A549 (cell line): ENCODE results near the gene ACVR1B. TPM values are rescaled to one million over a fixed set of nuclear protein-coding genes. Genes with fewer than 3 reads are reported as not detected.

Experiments
- ATAC-seq, 2 experiments: fragments of 200-7000 bp in 1 of 2; fragments of >200 bp in 1 of 2; cut with Nextera tagmentation in 1 of 2; cut with Tn5 transposase in 1 of 2; 3 replicates each; pipeline versions ENCODE4 v1.8.0 to v1.9.1; 2018 to 2020; ENCODE audit warnings: mild to moderate bottlenecking in 1 of 2, moderate library complexity in 1 of 2
- CTCF ChIA-PET: fragments of 300-600 bp; sonication (Branson Sonifier 250); formaldehyde crosslinking; extraction: SDS; loops from one replicate; lab custom pipeline; 2021; ENCODE audit warnings: antibody characterized with exemption, inconsistent platforms; lab: Yijun Ruan, JAX
- POLR2A ChIA-PET: fragments of 350-600 bp; formaldehyde crosslinking; extraction: SDS; loops from one replicate; lab custom pipeline; 2021; ENCODE audit warnings: antibody characterized with exemption, inconsistent platforms; lab: Yijun Ruan, JAX
- DNase-seq, 2 experiments: peaks; one replicate each; pipeline versions ENCODE4 v3.0.0 to v3.0.0-alpha.2; 2011 to 2016; ENCODE audit warnings: low read depth in 1 of 2, low spot score in 1 of 2
- FAIRE-seq: peaks from 2 replicates; lab custom pipeline; 2011; peaks lifted over from hg19 to GRCh38; lab: Jason Lieb, UNC
- H3K27ac ChIP-seq, 2 experiments: fragments of >200 bp; sonication (Bioruptor Twin); formaldehyde crosslinking; 3 replicates each; pipeline ENCODE4 v1.5.1; 2016 to 2017
- H3K4me1 ChIP-seq: fragments of >200 bp; sonication (Bioruptor Twin); formaldehyde crosslinking; 3 replicates; pipeline ENCODE4 v1.6.1; 2016
- H3K4me2 ChIP-seq: fragments of >200 bp; sonication (Bioruptor Twin); formaldehyde crosslinking; 3 replicates; pipeline ENCODE4 v1.6.1; 2016
- H3K4me3 ChIP-seq: fragments of >200 bp; sonication (Bioruptor Twin); formaldehyde crosslinking; 3 replicates; pipeline ENCODE4 v1.5.1; 2016
- H3K9me3 ChIP-seq: fragments of >200 bp; sonication (Bioruptor Twin); formaldehyde crosslinking; 3 replicates; pipeline ENCODE4 v1.6.1; 2016
- BCL3 ChIP-seq: fragments of >200 bp; sonication (Bioruptor Twin); formaldehyde crosslinking; IDR thresholded peaks from 3 replicates; pipeline ENCODE4 v1.6.1; 2016
- CEBPB ChIP-seq, 2 experiments: fragments of >200 bp in 1 of 2; sonication (Bioruptor Twin) in 1 of 2; formaldehyde crosslinking in 1 of 2; IDR thresholded peaks; 2 replicates each; pipeline ENCODE4 v1.6.1; 2012 to 2016
- EHF ChIP-seq: fragments of 250-450 bp; sonication (Bioruptor Pico); IDR thresholded peaks from 2 replicates; pipeline ENCODE4 v1.5.0; 2020; ENCODE audit warnings: mild to moderate bottlenecking
- FOSB ChIP-seq: fragments of 250-450 bp; sonication (Bioruptor Pico); IDR thresholded peaks from 2 replicates; pipeline ENCODE4 v1.5.0; 2020; ENCODE audit warnings: mild to moderate bottlenecking, moderate library complexity
- FOXS1 ChIP-seq: fragments of 250-450 bp; sonication (Bioruptor Pico); IDR thresholded peaks from 2 replicates; pipeline ENCODE4 v1.5.0; 2020; ENCODE audit warnings: mild to moderate bottlenecking, moderate library complexity
- HDAC2 ChIP-seq: fragments of 200-600 bp; sonication (generic); IDR thresholded peaks from 2 replicates; pipeline ENCODE4 v1.6.1; 2016
- HEYL ChIP-seq: fragments of 250-450 bp; sonication (Bioruptor Pico); IDR thresholded peaks from 2 replicates; pipeline ENCODE4 v1.8.0; 2021; ENCODE audit warnings: mild to moderate bottlenecking, moderate library complexity
- HMGXB4 ChIP-seq: fragments of 250-450 bp; sonication (Bioruptor Pico); IDR thresholded peaks from 2 replicates; pipeline ENCODE4 v1.5.0; 2021; ENCODE audit warnings: mild to moderate bottlenecking, moderate library complexity, borderline replicate concordance
- HOXB13 ChIP-seq: fragments of 250-450 bp; sonication (Bioruptor Pico); IDR thresholded peaks from 2 replicates; pipeline ENCODE4 v1.5.0; 2020; ENCODE audit warnings: low read depth, mild to moderate bottlenecking, moderate library complexity
- JUNB ChIP-seq: fragments of >200 bp; sonication (Bioruptor Twin); formaldehyde crosslinking; IDR thresholded peaks from 2 replicates; pipeline ENCODE4 v1.6.1; 2016
- MAFK ChIP-seq: fragments of 450-650 bp; IDR thresholded peaks from 2 replicates; pipeline ENCODE4 v1.6.1; 2014; ENCODE audit not compliant: partially characterized antibody
- NR3C1 ChIP-seq: fragments of >200 bp; sonication (Bioruptor Twin); formaldehyde crosslinking; IDR thresholded peaks from 3 replicates; pipeline ENCODE4 v1.6.1; 2017
- PHF8 ChIP-seq: fragments of 200-600 bp; sonication (generic); IDR thresholded peaks from 2 replicates; pipeline ENCODE4 v1.6.1; 2016; ENCODE audit warnings: low read depth, mild to moderate bottlenecking, antibody characterized with exemption, moderate library complexity, borderline replicate concordance
- POLR2A ChIP-seq: IDR thresholded peaks from 2 replicates; pipeline ENCODE4 v1.6.1; 2012; ENCODE audit warnings: mild to moderate bottlenecking, low read length
- RARB ChIP-seq: fragments of 250-450 bp; sonication (Bioruptor Pico); IDR thresholded peaks from 2 replicates; pipeline ENCODE4 v1.8.0; 2021; ENCODE audit warnings: mild to moderate bottlenecking, moderate library complexity
- RCOR1 ChIP-seq: fragments of 150-350 bp; IDR thresholded peaks from 2 replicates; pipeline ENCODE4 v1.6.1; 2014; ENCODE audit warnings: antibody characterized with exemption, low read length, low read depth
- RFX5 ChIP-seq: fragments of 450-650 bp; IDR thresholded peaks from 2 replicates; pipeline ENCODE4 v1.7.1; 2014; ENCODE audit warnings: antibody characterized with exemption, mild to moderate bottlenecking, moderate library complexity
- RNF2 ChIP-seq: fragments of 200-600 bp; sonication (generic); IDR thresholded peaks from 2 replicates; pipeline ENCODE4 v1.6.1; 2016; ENCODE audit warnings: low read depth, mild to moderate bottlenecking, antibody characterized with exemption, moderate library complexity, borderline replicate concordance
- SREBF2 ChIP-seq: fragments of 450-650 bp; IDR thresholded peaks from 2 replicates; pipeline ENCODE4 v1.6.1; 2014; ENCODE audit warnings: mild to moderate bottlenecking, moderate library complexity
- TFCP2L1 ChIP-seq: fragments of 250-450 bp; sonication (Bioruptor Pico); IDR thresholded peaks from 2 replicates; pipeline ENCODE4 v1.5.0; 2021; ENCODE audit warnings: mild to moderate bottlenecking
- TP53 ChIP-seq: fragments of 250-450 bp; sonication (Bioruptor Pico); IDR thresholded peaks from 2 replicates; pipeline ENCODE4 v1.5.0; 2021; ENCODE audit warnings: mild to moderate bottlenecking, moderate library complexity
- USF2 ChIP-seq: fragments of 450-650 bp; IDR thresholded peaks from 2 replicates; pipeline ENCODE4 v1.6.1; 2014; ENCODE audit warnings: antibody characterized with exemption
- ZNF302 ChIP-seq: fragments of 250-450 bp; sonication (Bioruptor Pico); IDR thresholded peaks from 2 replicates; pipeline ENCODE4 v1.9.0; 2021; ENCODE audit warnings: inconsistent platforms, mild to moderate bottlenecking, moderate library complexity
- ZSCAN20 ChIP-seq: fragments of 250-450 bp; sonication (Bioruptor Pico); IDR thresholded peaks from 2 replicates; pipeline ENCODE4 v1.8.0; 2022; ENCODE audit warnings: mild to moderate bottlenecking, moderate library complexity
- WGBS: methylation state at CpG from one replicate; pipeline ENCODE4 v1.1.6; 2017; ENCODE audit errors: missing lambda C conversion rate; 5-methylcytosine and 5-hydroxymethylcytosine counted together
- polyA plus RNA-seq, 4 experiments: library from polyadenylated mRNA; depleted of rRNA in 3 of 4; stranded (reverse); fragments of >200 nt; fragmentation: RNase III in 1 of 4; extraction: RNeasy Plus Mini Kit Qiagen cat#74134 plus additional on column Dnase treatment in 1 of 4; gene quantifications; 2 replicates in 3 of 4; 3 replicates in 1 of 4; pipeline ENCODE4 v1.2.3, GENCODE V29; 2011 to 2017

ACVR1B gene
- polyA plus RNA-seq, 2 of the 4 experiments (the other 2 are of a cell fraction) = 15.2 to 18.4 TPM

GRCh38 chr12:52027085-52027843, 75.8 kb downstream of the ACVR1B start:
- no peak overlapping the region for H3K4me2 ChIP-seq
- ATAC-seq (no peak), DNase-seq (no peak), FAIRE-seq (no peak)
- POLR2A ChIA-PET = interaction anchor here (1.2 kb wide), 1 partner anchor 42 kb away, joined by 3 read pairs; the partner anchor contains the start of gene ATG101
- 0 out of 6 replicates have a peak overlapping the region, but pooled peaks of 1 of the 2 experiments have one; percentile 15 for H3K27ac ChIP-seq
- WGBS = 88% methylated on average over 6 of the region's 12 CpGs
- no peak overlapping the region for H3K4me3 ChIP-seq
- CTCF ChIA-PET = interaction anchor here (0.6 to 41.8 kb wide), 8 partner anchors 2 to 954 kb away, joined by 4 to 1730 read pairs (median 365); partner anchors contain the start of genes ATG101, NR4A1, SMIM41 and TAMALIN
- peaks cover 23% of the 10 kb centered on the region for H3K4me1 ChIP-seq
- no peak for TF ChIP-seq ZNF302 (CRISPR knock-in tag)
- no peak for TF ChIP-seq ZSCAN20 (CRISPR knock-in tag)
- no peak for TF ChIP-seq HDAC2
- no peaks in the 10 kb centered on the region for H3K9me3 ChIP-seq

- FAIRE-seq = no peak
- CTCF ChIA-PET = interaction anchor here (1.0 to 41.8 kb wide), 7 partner anchors 5 to 553 kb away, joined by 3 to 1730 read pairs (median 426); partner anchors contain the start of genes ATG101, NR4A1, SMIM41 and TAMALIN
- peak; percentile 16 to 19; a peak in 4 of 6 replicates for ATAC-seq
- H3K4me1 ChIP-seq = peaks cover 29% of the 10 kb centered on the region
- WGBS = 40% methylated on average over 4 of the region's 4 CpGs
- no peak overlapping the region for H3K4me3 ChIP-seq
- no peaks in the 10 kb centered on the region for H3K9me3 ChIP-seq
- H3K4me2 ChIP-seq = no peak overlapping the region
- POLR2A ChIA-PET = no interaction called here
- H3K27ac ChIP-seq = peak overlapping the region in 1 of 2 experiments; percentile 21; a peak in 1 of 6 replicates
- TF ChIP-seq HEYL (CRISPR knock-in tag) = no peak
- DNase-seq = peak; percentile 62 to 76
Observed at GRCh38 chr12:52029685-52030084, 78.2 kb downstream of the ACVR1B start.

- peak overlapping the region; percentile 76 for H3K4me2 ChIP-seq
- CTCF ChIA-PET = interaction anchor here (1.2 to 41.8 kb wide), 9 partner anchors 6 to 111 kb away, joined by 4 to 1730 read pairs (median 7); partner anchors contain the start of genes ATG101, NR4A1, SMIM41 and TAMALIN
- DNase-seq (no peak), FAIRE-seq (no peak), ATAC-seq (peak; percentile 13 to 22; a peak in 1 of 6 replicates)
- H3K9me3 ChIP-seq = no peaks in the 10 kb centered on the region
- H3K4me3 ChIP-seq = peak overlapping the region; percentile 32
- peaks cover 28% of the 10 kb centered on the region for H3K4me1 ChIP-seq
- WGBS = 31% methylated on average over 5 of the region's 5 CpGs
- 0 out of 2 replicates have a peak, but pooled peaks have one; percentile 13 for TF ChIP-seq FOSB (CRISPR knock-in tag)
- no peak for TF ChIP-seq CEBPB (IDR thresholded peaks at IDR 0.05)
- peak overlapping the region; percentile 9 to 44; a peak in 2 of 6 replicates for H3K27ac ChIP-seq
- POLR2A ChIA-PET = interaction anchor here (0.5 to 2.5 kb wide), 8 partner anchors 9 to 88 kb away, joined by 3 to 37 read pairs (median 6); partner anchors contain the start of genes ATG101 and NR4A1
Observed at GRCh38 chr12:52032446-52032803, 80.9 kb downstream of the ACVR1B start.

GRCh38 chr12:52032804-52033445, 81.4 kb downstream of the ACVR1B start:
- peak; percentile 93 to 94 for ATAC-seq
- whole genome bisulfite sequencing = 17% methylated on average over 17 of the region's 48 CpGs
- peak overlapping the region; percentile 65 to 77 for H3K27ac ChIP-seq
- FAIRE-seq = no peak
- peak overlapping the region; percentile 76 for H3K4me2 ChIP-seq
- DNase-seq = peak; percentile 97
- POLR2A ChIA-PET = interaction anchor here (0.8 to 2.5 kb wide), 7 partner anchors 10 to 37 kb away, joined by 3 to 37 read pairs (median 4); partner anchors contain the start of genes ATG101 and NR4A1
- H3K4me3 ChIP-seq = peak overlapping the region; percentile 32
- peaks cover 28% of the 10 kb centered on the region for H3K4me1 ChIP-seq
- H3K9me3 ChIP-seq = no peaks in the 10 kb centered on the region
- CTCF ChIA-PET = interaction anchor here (1.2 to 41.8 kb wide), 9 partner anchors 5 to 110 kb away, joined by 4 to 1730 read pairs (median 7); partner anchors contain the start of genes ATG101, NR4A1, SMIM41 and TAMALIN
- TF ChIP-seq USF2 (no peak), RFX5 (no peak), HOXB13 (CRISPR knock-in tag) (peak; percentile 86; the same call in 1 of the 2 replicates), TP53 (CRISPR knock-in tag) (no peak), EHF (CRISPR knock-in tag) (peak; percentile 81), ZSCAN20 (CRISPR knock-in tag) (peak; percentile 93; the same call in 1 of the 2 replicates), HMGXB4 (CRISPR knock-in tag) (no peak), FOXS1 (0 out of 2 replicates have a peak, but pooled peaks have one; percentile 40), RNF2 (no peak), MAFK (no peak), NR3C1 (no peak), PHF8 (no peak; the same call in 1 of the 2 replicates), BCL3 (no peak), TFCP2L1 (CRISPR knock-in tag) (peak; percentile 53; the same call in 1 of the 2 replicates), RARB (no peak), POLR2A (0 out of 2 replicates have a peak, but pooled peaks have one; percentile 11), SREBF2 (no peak), ZNF302 (CRISPR knock-in tag) (no peak), RCOR1 (no peak), JUNB (no peak)
